B cell (primary cell): ENCODE measurements around the gene AGAP1. TPM values are rescaled to one million over a fixed set of nuclear protein-coding genes. Genes with fewer than 3 reads are reported as not detected.

Source experiments
- ATAC-seq: fragments of 200-7000 bp; cut with Tn5 transposase; one replicate; pipeline ENCODE4 v1.10.0; 2021; ENCODE audit warnings: low read depth, mild to moderate bottlenecking, moderate number of reproducible peaks, moderate library complexity
- CTCF ChIA-PET: fragments of 350-600 bp; sonication (Branson Sonifier 250); formaldehyde crosslinking; loops from one replicate; lab custom pipeline; 2021; ENCODE audit warnings: antibody characterized with exemption, inconsistent platforms; lab: Charles Lee
- POLR2A ChIA-PET: fragments of 350-600 bp; sonication (Branson Sonifier 250); formaldehyde crosslinking; loops from one replicate; lab custom pipeline; 2021; ENCODE audit warnings: antibody characterized with exemption; lab: Charles Lee
- DNase-seq: peaks from one replicate; pipeline ENCODE4 v3.0.0; 2013
- H2AFZ ChIP-seq: 2 replicates; pipeline ENCODE4 v1.6.1; 2012; ENCODE audit warnings: mild to moderate bottlenecking, low read depth, low read length; ENCODE audit not compliant: insufficient read depth, poor library complexity, severe bottlenecking
- H3K27ac ChIP-seq, 2 donors: 1 replicate in 1 of 2; 2 replicates in 1 of 2; pipeline ENCODE4 v1.5.1; 2012 to 2013; ENCODE audit warnings: low read length in 2 of 2, mild to moderate bottlenecking in 2 of 2, moderate library complexity in 1 of 2
- H3K27me3 ChIP-seq, 4 experiments: fragments of 200-600 bp in 1 of 4; sonication (generic) in 1 of 4; replicated peaks in 1 of 4; 1 replicate in 2 of 4; 2 replicates in 2 of 4; pipeline versions ENCODE4 v1.6.1 to v1.7.0; 2013 to 2016; ENCODE audit warnings: low read length in 3 of 4, mild to moderate bottlenecking in 2 of 4, mixed read lengths in 1 of 4, moderate library complexity in 1 of 4; ENCODE audit not compliant: insufficient read depth in 4 of 4, control insufficient read depth in 3 of 4; ENCODE audit errors: control extremely low read depth in 1 of 4
- H3K36me3 ChIP-seq, 2 experiments: replicated peaks in 1 of 2; 1 replicate in 1 of 2; 2 replicates in 1 of 2; pipeline versions ENCODE4 v1.6.1 to v1.7.1; 2013; ENCODE audit warnings: low read length in 1 of 2; ENCODE audit not compliant: insufficient read depth in 2 of 2, control insufficient read depth in 1 of 2; ENCODE audit errors: control extremely low read depth in 1 of 2, extremely low read depth in 1 of 2
- H3K4me1 ChIP-seq, 2 donors: fragments of 200-600 bp in 1 of 2; sonication (generic) in 1 of 2; 1 replicate in 1 of 2; 2 replicates in 1 of 2; pipeline versions ENCODE4 v1.5.1 to v1.6.1; 2013 to 2017; ENCODE audit warnings: low read length in 2 of 2; ENCODE audit not compliant: control insufficient read depth in 2 of 2, insufficient read depth in 2 of 2
- H3K4me2 ChIP-seq: replicated peaks from 2 replicates; pipeline ENCODE3; 2012; ENCODE audit warnings: mild to moderate bottlenecking, low read depth, low read length; ENCODE audit not compliant: poor library complexity, severe bottlenecking
- H3K4me3 ChIP-seq, 5 experiments: fragments of 200-600 bp in 1 of 5; sonication (generic) in 1 of 5; 1 replicate in 3 of 5; 2 replicates in 2 of 5; pipeline versions ENCODE4 v1.5.1 to v1.7.0; 2011 to 2016; ENCODE audit warnings: low read length in 4 of 5, mild to moderate bottlenecking in 4 of 5, low read depth in 2 of 5, control low read depth in 1 of 5, moderate library complexity in 1 of 5; ENCODE audit not compliant: insufficient read depth in 1 of 5; ENCODE audit errors: control extremely low read depth in 1 of 5, extremely low read depth in 1 of 5
- H3K79me2 ChIP-seq: fragments of 200-600 bp; sonication (generic); one replicate; pipeline ENCODE4 v1.6.0; 2016; ENCODE audit warnings: low read length; ENCODE audit not compliant: control insufficient read depth, insufficient read depth
- H3K9ac ChIP-seq: fragments of 200-600 bp; sonication (generic); 2 replicates; pipeline ENCODE4 v1.6.1; 2017; ENCODE audit warnings: mild to moderate bottlenecking, low read length, moderate library complexity
- H3K9me3 ChIP-seq, 3 donors: one replicate each; pipeline versions ENCODE4 v1.6.1 to v1.7.1; 2013; ENCODE audit warnings: low read length in 2 of 3; ENCODE audit not compliant: control insufficient read depth in 2 of 3, insufficient read depth in 1 of 3; ENCODE audit errors: control extremely low read depth in 1 of 3
- H4K20me1 ChIP-seq: 2 replicates; pipeline ENCODE4 v1.6.0; 2012; ENCODE audit warnings: mild to moderate bottlenecking, low read length; ENCODE audit not compliant: insufficient read depth, control insufficient read depth, poor library complexity, severe bottlenecking
- H3K27ac Mint-ChIP-seq: one replicate; pipeline ENCODE4 v1.8.0; 2021; ENCODE audit warnings: mixed read lengths
- H3K27me3 Mint-ChIP-seq: one replicate; pipeline ENCODE4 v1.8.0; 2021; ENCODE audit warnings: mixed read lengths
- H3K4me1 Mint-ChIP-seq: one replicate; pipeline ENCODE4 v1.8.0; 2021; ENCODE audit warnings: mixed read lengths
- H3K4me3 Mint-ChIP-seq: one replicate; pipeline ENCODE4 v1.8.0; 2021; ENCODE audit warnings: mixed read lengths
- H3K9me3 Mint-ChIP-seq: one replicate; pipeline ENCODE4 v1.8.0; 2022; ENCODE audit warnings: mixed read lengths; ENCODE audit not compliant: insufficient read depth
- EZH2 ChIP-seq: IDR thresholded peaks from 2 replicates; pipeline ENCODE4 v1.6.1; 2012; ENCODE audit warnings: borderline replicate concordance, low read depth, mild to moderate bottlenecking, moderate library complexity, low read length; ENCODE audit not compliant: insufficient read depth, poor library complexity, severe bottlenecking
- WGBS: methylation state at CpG from one replicate; pipeline ENCODE4 v1.1.5; 2013; ENCODE audit warnings: missing lambda C conversion rate; ENCODE audit not compliant: insufficient coverage; 5-methylcytosine and 5-hydroxymethylcytosine counted together
- intact Hi-C: fragments of 100-400 bp; cut with micrococcal nuclease; formaldehyde crosslinking; loops from one replicate; pipeline ENCODE4 v1.10.0; 2022
- polyA plus RNA-seq: library from polyadenylated mRNA; depleted of rRNA; stranded (reverse); fragments of >200 nt; gene quantifications from 2 replicates; pipeline ENCODE4 v1.2.3, GENCODE V29; 2012
- total RNA-seq, 2 donors: library from RNA; stranded (reverse); fragments of 120-200 nt in 1 of 2; gene quantifications; 1 replicate in 1 of 2; 2 replicates in 1 of 2; pipeline versions ENCODE4 v1.2.3 to v1.2.4, GENCODE V29; 2013 to 2022
- TF ChIP-seq, protein P1 (sequence below): fragments of 200-600 bp; IDR thresholded peaks from one replicate; pipeline ENCODE4 v1.8.0; 2022; ENCODE audit warnings: antibody characterized with exemption, mild to moderate bottlenecking

The AGAP1 gene
- total and polyA plus RNA-seq, 2 donors (not counting 1 experiment from before 2014, with no cell fraction given): 0.01 TPM; not detected in 1

GRCh38 chr2:236130349-236130998 is 636.6 kb downstream of the AGAP1 start:
- H3K4me2 ChIP-seq: no peak overlapping the region
- H3K27ac ChIP-seq: no peak overlapping the region
- Mint-ChIP-seq H3K27ac (no peak overlapping the region), H3K4me3 (no peak overlapping the region), H3K4me1 (no peaks in the 10 kb centered on the region), H3K27me3 (no peaks in the 10 kb centered on the region), H3K9me3 (no peaks in the 10 kb centered on the region)
- no peaks in the 10 kb centered on the region for H3K27me3 ChIP-seq
- H3K79me2 ChIP-seq: no peaks in the 10 kb centered on the region
- H3K9me3 ChIP-seq: peaks cover 0 to 29% (median 0%) of the 10 kb centered on the region in 3 donors
- no peak overlapping the region for H3K4me3 ChIP-seq
- DNase-seq: no peak
- no peaks in the 10 kb centered on the region for H3K36me3 ChIP-seq
- POLR2A ChIA-PET: no interaction called here
- no peak for TF ChIP-seq EZH2
- no peak for ATAC-seq
- no peaks in the 10 kb centered on the region for H4K20me1 ChIP-seq
- no peak overlapping the region for H2AFZ ChIP-seq
- WGBS: 90% methylated on average over 5 of the region's 6 CpGs
- no peaks in the 10 kb centered on the region for H3K4me1 ChIP-seq
- H3K9ac ChIP-seq: no peak overlapping the region
- CTCF ChIA-PET: no interaction called here
- intact Hi-C loops: no loop called here

GRCh38 chr2:236131073-236131692 is 637.3 kb downstream of the AGAP1 start:
- intact Hi-C loops: no loop called here

More at GRCh38 chr2:236131073-236131692, 637.3 kb downstream of the AGAP1 start:
- no peaks in the 10 kb centered on the region for H3K79me2 ChIP-seq
- DNase-seq (no peak), ATAC-seq (no peak)
- H3K9me3 Mint-ChIP-seq: no peaks in the 10 kb centered on the region
- TF ChIP-seq, protein P1, sequence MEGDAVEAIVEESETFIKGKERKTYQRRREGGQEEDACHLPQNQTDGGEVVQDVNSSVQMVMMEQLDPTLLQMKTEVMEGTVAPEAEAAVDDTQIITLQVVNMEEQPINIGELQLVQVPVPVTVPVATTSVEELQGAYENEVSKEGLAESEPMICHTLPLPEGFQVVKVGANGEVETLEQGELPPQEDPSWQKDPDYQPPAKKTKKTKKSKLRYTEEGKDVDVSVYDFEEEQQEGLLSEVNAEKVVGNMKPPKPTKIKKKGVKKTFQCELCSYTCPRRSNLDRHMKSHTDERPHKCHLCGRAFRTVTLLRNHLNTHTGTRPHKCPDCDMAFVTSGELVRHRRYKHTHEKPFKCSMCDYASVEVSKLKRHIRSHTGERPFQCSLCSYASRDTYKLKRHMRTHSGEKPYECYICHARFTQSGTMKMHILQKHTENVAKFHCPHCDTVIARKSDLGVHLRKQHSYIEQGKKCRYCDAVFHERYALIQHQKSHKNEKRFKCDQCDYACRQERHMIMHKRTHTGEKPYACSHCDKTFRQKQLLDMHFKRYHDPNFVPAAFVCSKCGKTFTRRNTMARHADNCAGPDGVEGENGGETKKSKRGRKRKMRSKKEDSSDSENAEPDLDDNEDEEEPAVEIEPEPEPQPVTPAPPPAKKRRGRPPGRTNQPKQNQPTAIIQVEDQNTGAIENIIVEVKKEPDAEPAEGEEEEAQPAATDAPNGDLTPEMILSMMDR: no peak
- no peak for TF ChIP-seq EZH2
- H3K4me2 ChIP-seq: no peak overlapping the region
- H2AFZ ChIP-seq: no peak overlapping the region
- H3K4me3 ChIP-seq: no peak overlapping the region
- H3K27ac Mint-ChIP-seq: no peak overlapping the region
- no peaks in the 10 kb centered on the region for H3K27me3 ChIP-seq
- H3K4me1 Mint-ChIP-seq: no peaks in the 10 kb centered on the region
- H3K4me3 Mint-ChIP-seq: no peak overlapping the region
- POLR2A ChIA-PET: no interaction called here
- no peaks in the 10 kb centered on the region for H4K20me1 ChIP-seq
- H3K36me3 ChIP-seq: no peaks in the 10 kb centered on the region
- peaks cover 0 to 29% (median 0%) of the 10 kb centered on the region in 3 donors for H3K9me3 ChIP-seq
- no peak overlapping the region for H3K9ac ChIP-seq
- H3K4me1 ChIP-seq: no peaks in the 10 kb centered on the region
- H3K27ac ChIP-seq: no peak overlapping the region
- WGBS: 88% methylated on average over 8 of the region's 10 CpGs
- CTCF ChIA-PET: no interaction called here
- H3K27me3 Mint-ChIP-seq: no peaks in the 10 kb centered on the region
